ENCODE results near the gene CARMIL1. TPM values are rescaled to one million over a fixed set of nuclear protein-coding genes. Genes with fewer than 3 reads are reported as not detected.
"Not testable (repeated sequence)": the region's sequence is repeated elsewhere in the genome, so short reads cannot be mapped to it uniquely, and the experiment has no call there.

The CARMIL1 gene
- total RNA-seq, 1 donor from 2014 or later: 22.5 TPM

DNA sequence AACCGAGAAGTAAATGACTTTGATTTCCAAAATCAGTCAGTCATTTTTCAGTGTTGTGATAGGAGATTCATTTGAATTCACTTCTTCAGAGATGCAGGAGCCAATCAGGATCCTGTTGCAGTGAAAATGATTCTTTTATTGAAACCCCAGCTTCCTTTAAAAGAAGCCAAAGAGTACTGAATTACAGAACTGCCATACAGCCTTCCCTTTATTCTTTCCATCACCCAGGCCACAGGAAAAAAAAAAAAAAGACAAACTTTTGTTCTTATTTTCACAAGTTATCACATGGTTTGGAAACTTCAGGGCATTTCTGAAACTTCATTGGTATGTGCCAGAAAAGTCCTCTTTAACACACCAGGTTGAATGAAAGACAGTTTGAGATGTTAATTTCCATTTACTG lies 1.8 kb upstream of the CARMIL1 start:
- DNase-seq (ENCODE audit: low read depth): no peak

DNA sequence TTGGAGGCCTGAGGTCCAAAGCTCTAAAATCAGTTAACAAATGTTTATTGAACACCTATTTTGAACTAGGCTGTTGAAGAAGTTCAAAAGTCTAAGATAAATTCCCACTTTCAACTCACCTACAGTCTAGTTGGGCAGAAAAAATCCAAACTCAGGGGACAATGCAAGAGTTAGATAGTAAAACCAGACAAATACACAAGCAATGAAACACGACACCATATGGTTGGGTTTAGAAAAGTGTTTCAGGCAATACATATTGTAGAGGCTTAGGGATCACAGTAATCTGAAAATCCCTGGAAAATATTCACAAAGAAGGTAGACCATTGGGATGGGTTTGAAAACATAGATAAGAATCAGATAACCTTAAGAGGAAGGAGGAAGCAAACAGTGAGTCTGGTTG lies 1.3 kb upstream of the CARMIL1 start:
- no peak for DNase-seq (ENCODE audit: low read depth)

DNA sequence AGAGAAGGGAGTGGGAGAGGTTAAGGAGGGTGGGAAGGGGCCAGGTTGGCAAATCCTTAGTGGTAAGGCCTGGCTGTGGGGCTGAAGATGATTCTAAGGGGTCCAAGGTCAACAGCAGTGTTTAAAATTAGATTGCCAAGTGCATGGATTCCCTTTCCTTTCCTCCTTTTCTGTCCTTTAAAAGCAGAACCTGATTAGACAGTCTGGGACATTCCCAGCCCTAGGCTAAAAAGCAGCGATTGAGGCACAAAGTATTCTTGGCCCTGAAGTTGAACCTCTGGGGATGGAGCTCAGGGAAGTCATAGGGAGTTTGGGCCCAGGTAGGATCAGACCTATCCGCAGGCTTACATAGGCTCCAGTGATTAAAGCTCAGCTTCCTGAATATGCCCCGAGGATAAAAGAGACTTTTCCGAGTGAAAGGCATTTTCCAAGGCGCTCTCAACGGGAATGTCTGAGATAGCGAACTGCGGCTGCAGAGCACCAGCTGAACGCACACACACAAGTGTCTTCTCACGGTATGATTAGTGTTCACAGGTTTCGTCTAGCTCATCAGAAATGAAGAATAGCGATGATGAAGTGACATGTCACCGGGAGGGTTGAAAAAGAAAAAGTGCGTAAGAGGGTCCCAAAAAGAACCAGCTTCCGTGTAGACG lies 787 bp upstream of the CARMIL1 start:
- no peak for DNase-seq (ENCODE audit: low read depth)

DNA sequence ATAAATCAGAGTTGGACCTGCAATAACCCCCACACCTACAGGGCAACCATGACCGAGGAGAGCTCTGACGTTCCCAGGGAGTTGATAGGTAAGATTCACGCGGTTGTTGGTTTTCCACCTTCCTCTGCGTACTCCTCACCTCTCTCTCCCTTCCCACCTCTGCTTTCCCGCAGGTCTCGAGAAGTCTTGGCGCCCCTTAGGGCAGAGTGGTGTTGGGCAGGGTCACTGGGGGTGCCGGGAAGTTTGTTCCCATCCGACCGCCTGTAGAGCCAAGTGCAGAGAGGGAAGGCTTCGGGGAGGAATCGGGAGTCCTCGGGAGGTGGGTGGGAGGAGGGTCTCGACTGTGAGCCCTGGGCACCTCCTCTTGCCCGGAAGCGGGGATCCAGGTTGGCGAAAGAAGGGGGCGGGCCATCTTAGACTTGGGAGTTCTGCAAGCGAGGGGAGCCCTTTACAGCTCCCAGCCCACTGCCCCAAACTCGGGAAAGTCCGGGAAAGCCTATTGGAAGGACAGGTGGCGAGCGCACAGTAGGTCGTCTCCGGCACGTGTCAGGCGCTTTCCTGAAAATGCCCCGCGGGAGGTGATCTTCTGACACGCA lies 672 bp downstream of the CARMIL1 start:
- peak; percentile 20 for DNase-seq (ENCODE audit: low read depth)

DNA sequence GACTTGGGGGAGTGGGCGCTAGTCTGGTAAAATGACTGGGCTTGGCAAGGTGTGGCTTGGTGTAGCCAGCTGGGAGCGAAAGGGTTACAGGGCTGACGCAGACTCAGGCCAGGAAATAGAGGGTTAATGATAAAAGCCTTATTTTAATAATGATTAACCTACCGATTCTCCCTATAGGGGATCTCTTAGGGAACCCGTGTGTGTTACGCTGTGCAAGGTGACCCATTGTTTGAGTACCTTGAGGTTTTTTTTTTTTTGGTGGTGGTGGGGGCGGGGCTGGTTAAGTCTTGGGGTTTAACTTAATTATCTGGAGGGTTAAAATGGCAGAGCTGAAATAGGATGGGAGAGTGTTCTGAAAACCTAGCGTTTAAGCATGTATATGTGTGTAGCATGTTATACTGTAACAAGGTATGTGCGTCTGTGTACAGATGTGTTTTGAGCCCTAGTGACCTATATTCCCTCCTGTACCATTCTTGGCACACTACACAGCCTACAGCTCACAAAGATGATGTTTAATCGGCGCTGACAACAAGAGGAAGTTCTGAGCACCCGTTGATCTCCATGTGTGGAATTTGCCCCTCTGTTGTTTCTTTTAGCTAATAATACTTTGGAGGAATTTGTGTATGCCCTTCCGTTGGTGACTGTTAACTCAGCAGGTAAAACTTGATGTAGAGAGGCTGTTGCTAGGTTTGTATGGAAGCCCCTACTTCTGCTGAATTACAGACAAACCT lies 1.3 kb downstream of the CARMIL1 start:
- DNase-seq (ENCODE audit: low read depth): no peak

DNA sequence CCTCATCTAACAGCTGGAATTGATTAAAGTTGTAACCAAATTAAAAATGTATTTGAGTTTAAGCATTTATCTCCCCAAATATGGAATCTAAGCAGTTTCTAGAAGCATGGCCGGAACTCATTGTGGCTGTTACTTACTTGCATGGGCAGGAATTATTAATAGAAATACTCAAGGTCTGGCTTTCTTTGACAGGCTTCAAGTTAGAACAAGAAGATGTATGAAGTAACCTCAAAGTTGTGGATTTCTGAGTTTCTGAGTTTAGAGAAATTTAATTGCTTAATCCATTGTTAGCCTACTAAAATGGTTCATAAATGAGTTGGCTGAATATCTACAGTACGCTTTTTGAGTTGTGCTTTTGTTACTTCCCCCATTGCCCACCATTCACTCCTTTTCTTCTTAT lies 7.7 kb downstream of the CARMIL1 start:
- no peak for DNase-seq (ENCODE audit: low read depth)

DNA sequence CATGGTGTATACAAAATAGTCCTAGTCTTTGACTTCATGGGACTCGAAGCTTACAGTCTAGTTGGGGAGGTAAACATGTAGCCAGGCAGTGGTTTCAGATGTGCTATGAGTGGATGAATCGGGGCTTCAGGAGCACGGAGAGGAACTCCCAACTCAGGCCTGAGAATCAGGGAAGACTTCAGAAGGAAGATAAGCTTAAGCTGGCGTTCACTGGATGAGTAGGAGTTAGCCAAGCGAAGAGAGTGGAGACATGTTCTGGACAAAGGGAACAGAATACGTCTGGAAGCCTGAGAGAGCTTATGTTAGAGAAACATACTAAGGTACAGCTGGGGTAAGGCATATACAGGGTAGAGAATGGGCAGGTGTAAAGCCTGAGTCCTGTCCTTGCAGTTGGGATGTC lies 8.8 kb downstream of the CARMIL1 start:
- DNase-seq (ENCODE audit: low read depth): no peak

DNA sequence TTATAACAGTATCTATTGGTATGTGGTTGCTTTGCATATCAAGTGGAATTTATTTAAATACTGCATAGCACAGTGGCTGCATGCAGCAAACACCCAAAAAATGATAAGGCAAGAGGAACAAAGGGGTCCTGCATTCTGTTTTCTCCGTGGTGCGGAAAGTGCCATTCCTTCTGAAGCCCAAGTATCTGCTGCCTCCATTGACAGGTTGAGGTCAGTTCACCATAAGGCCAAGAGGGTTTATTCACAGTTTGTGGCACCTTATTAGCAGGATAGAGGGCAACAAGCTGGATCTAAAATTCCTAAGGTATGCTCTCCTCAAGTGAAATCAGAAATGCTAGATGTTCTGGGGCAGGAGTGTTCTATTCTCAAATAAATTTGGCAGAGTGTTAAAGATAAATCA lies 9.3 kb downstream of the CARMIL1 start:
- no peak for DNase-seq (ENCODE audit: low read depth)

DNA sequence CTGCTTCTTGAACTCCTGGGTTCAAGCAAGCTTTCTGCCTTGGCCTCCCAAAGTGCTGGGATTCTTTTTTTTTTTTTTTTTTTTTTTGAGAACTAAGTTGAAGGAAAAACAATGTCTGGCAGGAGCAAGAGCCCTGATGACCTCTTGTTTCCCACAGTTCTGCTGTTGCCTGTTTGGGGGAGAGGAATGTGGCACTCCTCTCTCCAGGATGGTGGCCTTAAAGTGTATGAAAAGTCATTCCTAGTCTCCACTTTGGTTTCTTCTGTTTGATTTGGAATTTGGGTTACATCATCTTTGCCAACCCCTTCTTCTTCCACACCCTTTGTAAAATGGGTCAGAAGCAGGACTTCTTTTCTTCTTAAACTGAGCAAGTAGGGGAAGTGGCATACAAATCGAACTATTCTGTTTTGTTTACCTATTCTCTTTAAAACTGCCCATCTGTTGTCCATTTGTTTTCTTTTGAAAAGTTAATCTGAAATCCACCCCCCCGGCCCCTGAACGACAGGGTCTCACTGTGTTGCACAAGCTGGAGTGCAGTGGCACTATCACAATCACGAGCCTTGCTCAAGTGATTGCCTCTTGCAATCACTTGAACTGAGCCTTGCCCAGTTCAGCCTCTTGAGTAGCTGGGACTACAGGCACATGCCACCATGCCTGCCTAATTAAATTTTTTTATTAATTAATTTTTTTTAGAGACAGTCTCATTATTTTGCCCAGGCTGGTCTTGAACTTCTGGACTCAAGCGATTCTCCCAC lies 11.3 kb downstream of the CARMIL1 start:
- DNase-seq (ENCODE audit: low read depth): no peak

DNA sequence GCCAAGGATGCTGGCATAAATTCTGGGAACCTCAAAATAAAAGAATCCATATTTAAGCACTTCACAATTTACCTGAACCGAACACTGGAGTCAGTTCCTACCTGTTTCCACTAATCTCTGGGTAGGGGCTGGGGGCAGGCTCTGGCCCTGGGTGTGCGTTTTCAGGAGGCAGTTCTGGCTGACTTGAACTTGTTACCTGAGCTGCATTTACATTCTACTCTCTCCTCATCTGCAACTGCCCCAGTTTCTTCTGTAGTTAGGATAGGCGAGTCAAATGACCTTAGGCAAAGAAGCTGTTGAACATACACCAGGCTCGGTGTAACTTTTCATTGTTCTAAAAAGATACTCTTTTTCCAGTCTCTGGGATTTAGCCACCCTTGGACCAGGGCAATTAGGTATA lies 13.2 kb downstream of the CARMIL1 start:
- DNase-seq (ENCODE audit: low read depth): no peak

DNA sequence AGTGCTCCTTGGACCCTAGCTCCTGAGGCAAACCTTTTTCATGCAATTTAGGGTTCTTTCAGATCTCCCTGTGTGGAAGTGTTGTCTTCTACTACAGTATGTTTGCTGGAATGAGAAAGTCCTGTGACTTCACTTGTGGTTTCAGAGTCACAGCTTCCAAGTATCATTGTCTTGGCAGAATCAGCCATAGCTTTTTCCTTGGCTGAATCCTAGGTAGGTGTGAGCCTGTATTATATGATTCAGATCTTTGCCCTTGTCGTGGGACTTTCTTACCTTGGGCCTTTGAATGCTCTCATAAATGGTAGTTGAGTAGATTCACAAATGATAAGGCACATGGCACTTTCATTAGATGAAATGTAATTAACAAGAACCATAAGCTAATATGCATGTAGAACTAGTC lies 16.5 kb downstream of the CARMIL1 start:
- DNase-seq (ENCODE audit: low read depth): peak; percentile 64

DNA sequence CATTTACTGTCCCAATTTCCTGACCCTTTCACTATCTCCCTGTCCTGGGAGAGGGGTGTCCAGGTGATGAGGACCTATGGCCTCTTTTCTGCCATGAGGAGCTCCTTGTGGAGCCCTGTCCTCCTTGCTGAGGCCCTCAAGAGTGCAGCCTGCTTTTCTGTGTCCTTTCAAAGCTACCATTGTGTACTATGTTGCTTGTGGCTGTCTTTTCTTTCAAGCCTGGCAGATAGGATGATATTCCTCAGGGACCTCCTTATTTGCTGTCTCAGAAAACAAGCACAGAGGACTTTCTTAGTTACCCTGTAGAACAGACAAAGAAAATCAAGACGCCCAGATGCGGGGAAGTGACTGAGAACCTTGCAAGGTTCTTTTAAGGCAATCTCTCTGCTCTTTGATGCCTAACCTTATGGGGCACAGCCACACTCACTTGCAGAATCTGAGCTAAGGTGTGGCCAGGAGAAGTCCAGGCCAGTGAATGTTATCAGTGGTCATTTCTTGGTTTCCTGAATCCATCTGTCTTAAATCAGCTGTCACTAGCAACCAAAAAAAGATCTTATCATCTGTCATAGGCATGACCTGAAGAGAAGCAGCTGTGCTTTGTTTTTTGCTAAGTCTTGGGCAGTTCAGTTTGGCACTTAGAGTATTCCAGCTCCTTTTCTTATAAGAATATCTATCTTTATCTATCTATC lies 17.2 kb downstream of the CARMIL1 start:
- DNase-seq (ENCODE audit: low read depth): peak; percentile 91

DNA sequence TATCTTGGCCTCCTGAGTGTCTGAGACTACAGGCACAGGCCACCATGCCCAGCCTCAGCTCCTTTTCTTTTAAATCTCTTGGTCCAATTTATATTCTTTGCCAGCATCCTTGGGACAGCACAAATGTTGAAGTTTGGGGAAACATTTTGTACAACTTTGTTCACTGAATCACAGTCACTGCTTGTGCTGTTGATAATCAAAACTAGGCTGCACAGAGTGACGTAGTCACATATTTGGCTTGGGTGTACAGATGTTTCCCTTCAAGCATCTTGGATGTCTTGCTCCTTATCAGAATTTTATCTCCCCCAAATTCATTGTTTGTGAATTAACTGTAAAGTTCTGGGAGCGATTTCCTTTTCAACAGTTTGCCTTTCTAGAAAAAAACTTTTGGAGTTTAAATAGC lies 17.9 kb downstream of the CARMIL1 start:
- DNase-seq (ENCODE audit: low read depth): no peak

DNA sequence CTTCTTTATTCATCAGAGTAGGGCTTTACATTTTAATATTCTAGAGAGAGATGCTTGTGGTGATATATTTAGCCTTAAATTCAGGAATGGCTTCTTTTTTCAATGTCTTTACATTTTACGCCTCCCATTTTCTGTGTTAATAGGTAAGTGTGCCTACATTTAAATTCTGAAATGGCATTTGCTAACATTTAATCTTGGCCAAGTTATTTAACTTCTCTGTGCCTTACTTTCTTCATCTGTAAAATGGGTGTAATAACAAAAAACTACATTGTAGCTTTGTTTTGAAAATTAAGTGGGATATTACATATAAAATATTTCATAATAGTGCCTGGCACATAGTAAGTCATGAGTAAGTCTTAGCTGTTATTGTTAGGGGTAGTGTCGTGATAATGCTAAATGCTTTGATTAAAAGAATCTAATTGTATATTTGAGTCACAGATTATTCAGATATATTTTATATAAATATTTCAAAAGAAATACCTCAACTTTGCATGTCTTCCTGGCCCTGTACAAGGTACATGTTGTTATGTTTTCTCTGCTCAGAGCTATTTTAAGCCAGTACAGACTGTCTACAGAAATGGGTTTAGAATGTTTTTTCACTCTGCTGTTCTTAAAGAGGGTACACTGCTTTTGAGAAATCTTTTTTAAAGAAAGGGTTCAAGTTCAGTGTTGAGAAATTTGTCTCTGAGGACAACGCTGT lies 18.8 kb downstream of the CARMIL1 start:
- DNase-seq (ENCODE audit: low read depth): no peak

DNA sequence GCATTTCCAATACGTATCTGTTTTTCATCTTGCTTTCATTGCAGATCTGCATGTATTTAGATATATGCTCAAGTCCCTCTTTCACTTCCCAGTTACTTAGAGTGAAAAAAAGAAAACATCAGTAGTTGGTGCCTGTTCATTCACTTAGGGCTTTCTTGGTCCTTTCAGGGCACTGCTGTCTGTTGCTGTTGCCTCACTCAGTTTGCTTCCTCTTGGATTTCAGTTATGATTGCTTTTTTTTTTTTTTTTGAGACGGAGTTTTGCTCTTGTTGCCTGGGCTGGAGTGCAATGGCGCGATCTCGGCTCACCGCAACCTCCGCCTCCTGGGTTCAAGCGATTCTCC lies 19.3 kb downstream of the CARMIL1 start:
- not testable (repeated sequence) for DNase-seq (ENCODE audit: low read depth)

DNA sequence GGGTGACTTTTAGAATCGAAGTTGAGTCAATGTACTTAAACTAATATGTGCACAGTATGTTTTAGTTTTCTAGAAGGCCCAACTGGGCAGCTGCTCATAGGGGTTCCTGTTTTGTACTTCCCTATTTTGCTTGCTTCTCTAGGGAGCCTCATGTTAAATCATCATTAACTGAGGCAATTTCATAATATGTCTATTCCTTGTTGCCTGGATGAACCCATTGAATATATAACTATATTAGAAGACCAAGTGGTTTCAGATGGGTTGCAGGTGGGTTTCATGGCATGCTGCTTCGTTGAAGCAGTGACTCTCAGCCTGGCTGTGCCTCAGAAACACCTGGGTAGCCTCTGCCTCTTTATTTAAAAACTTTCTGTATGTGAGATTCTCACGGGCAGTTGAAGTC lies 22.2 kb downstream of the CARMIL1 start:
- no peak for DNase-seq (ENCODE audit: low read depth)

DNA sequence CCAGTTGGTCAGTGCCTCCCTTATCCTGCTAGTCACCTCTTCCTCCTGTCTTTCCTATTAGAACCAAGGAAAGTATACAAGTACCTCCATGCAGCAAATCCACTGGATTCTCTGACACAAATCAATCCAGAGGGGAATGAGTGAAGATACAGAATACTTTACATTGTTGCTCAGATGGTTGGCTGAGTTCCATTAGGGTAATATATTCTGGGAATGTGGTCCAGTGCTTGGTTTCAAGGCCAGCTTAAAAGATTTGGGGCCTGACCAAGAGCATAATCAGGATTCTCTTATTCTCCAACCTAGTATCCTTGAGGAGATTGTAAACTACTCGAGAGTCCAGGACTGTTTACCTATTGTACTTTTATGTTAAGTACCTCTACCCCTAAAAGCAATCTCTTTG lies 23.0 kb downstream of the CARMIL1 start:
- DNase-seq (ENCODE audit: low read depth): no peak

DNA sequence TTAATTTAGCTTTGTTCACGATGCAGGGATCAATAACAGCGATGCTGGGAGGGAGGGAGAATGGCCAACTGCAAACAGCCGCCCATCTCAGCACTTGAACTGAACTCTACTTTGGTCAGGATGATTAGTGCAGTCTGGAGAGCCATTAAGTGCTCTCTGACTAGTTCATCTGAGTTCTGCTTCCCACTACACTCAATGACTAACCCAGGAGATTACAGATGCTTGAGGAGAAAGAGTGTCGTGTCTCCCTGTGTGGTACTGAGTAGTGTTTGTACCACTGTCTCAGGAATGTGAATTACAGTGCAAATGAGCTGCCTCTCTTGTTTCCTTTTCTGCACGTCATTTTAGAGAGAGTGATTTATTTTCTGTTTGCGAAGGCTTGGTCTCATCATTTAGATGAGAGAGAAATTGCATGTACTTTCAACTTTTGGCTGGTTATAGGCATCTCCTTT lies 23.5 kb downstream of the CARMIL1 start:
- peak; percentile 59 for DNase-seq (ENCODE audit: low read depth)

DNA sequence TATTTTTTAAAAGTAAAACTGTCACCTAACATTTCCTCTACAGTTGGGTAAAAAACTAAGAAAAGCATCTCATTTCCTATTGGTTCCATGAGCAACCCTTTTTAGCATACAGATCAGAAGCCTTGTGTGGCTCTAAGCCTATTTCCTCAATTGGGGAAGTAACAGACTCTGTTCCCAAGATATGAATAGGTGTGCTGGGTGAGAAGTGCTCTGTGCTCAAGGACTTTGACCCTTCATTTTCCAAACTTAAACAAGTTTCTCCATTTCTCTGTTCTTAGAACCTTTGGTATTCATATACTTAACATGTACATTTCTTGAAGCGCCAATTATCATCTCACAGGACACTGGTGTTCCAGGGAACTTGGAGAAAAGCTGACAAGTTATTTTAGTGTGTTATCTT lies 24.1 kb downstream of the CARMIL1 start:
- no peak for DNase-seq (ENCODE audit: low read depth)

DNA sequence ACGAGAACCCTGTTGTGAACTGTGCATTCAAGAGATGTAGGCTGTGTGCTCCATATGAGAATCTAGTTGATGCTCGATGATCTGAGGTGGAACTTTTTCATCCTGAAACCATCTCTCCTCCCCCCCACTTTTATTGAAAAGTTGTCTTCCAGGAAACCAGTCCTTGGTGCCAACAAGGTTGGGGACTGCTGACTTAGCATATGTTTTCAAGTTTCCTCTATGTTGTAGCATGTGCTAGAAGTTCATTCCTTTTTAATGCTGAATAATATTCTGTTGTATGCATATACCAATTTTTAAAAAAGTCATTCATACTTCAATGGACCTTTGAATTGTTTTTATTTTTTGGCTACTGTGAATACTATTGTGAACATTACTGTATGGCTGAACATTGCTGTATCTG lies 27.2 kb downstream of the CARMIL1 start:
- no peak for DNase-seq (ENCODE audit: low read depth)

All from myocyte (in vitro differentiated cells).